Vagina (tissue), 2 donors: ENCODE measurements around the gene LBHD1. TPM values are rescaled to one million over a fixed set of nuclear protein-coding genes. Genes with fewer than 3 reads are reported as not detected.
"Not testable (repeated sequence)": the region's sequence is repeated elsewhere in the genome, so short reads cannot be mapped to it uniquely, and the experiment has no call there.

Experiments used
- DNase-seq, 2 donors: peaks; one replicate each; pipeline ENCODE4 v3.0.0-alpha.2; 2017; ENCODE audit errors: extremely low spot score in 2 of 2
- H3K27ac ChIP-seq: fragments of 200-600 bp; sonication (generic); one replicate; pipeline ENCODE4 v1.5.1; 2019
- H3K27me3 ChIP-seq: fragments of 200-600 bp; sonication (generic); one replicate; pipeline ENCODE4 v1.5.1; 2019
- H3K36me3 ChIP-seq, 2 donors: fragments of 200-600 bp; sonication (generic); one replicate each; pipeline ENCODE4 v1.5.1; 2017 to 2019
- H3K4me1 ChIP-seq: fragments of 200-600 bp; sonication (generic); one replicate; pipeline ENCODE4 v1.5.1; 2019
- H3K4me3 ChIP-seq, 2 donors: fragments of 200-600 bp; sonication (generic); 1 replicate in 1 of 2; 2 replicates in 1 of 2; pipeline ENCODE4 v1.5.1; 2016 to 2019
- H3K9me3 ChIP-seq: fragments of 200-600 bp; sonication (generic); one replicate; pipeline ENCODE4 v1.5.1; 2019
- CTCF ChIP-seq, 3 experiments: fragments of 450-650 bp in 2 of 3; fragments of 200-600 bp in 1 of 3; sonication (generic) in 1 of 3; IDR thresholded peaks; one replicate each; pipeline ENCODE4 v1.5.1; 2017 to 2019; ENCODE audit warnings: antibody characterized with exemption in 3 of 3, mild to moderate bottlenecking in 2 of 3, moderate library complexity in 2 of 3
- POLR2A ChIP-seq, 2 donors: fragments of 450-650 bp; IDR thresholded peaks; one replicate each; pipeline ENCODE4 v1.6.1; 2017; ENCODE audit warnings: antibody characterized with exemption in 2 of 2, mild to moderate bottlenecking in 2 of 2, moderate library complexity in 2 of 2
- POLR2AphosphoS5 ChIP-seq, 2 donors: sonication (generic); formaldehyde crosslinking; IDR thresholded peaks; one replicate each; pipeline ENCODE4 v1.9.0; 2017; ENCODE audit warnings: antibody characterized with exemption in 2 of 2, mild to moderate bottlenecking in 2 of 2, low read depth in 1 of 2; ENCODE audit not compliant: insufficient read depth in 1 of 2
- intact Hi-C: fragments of 100-400 bp; cut with DNase I; formaldehyde crosslinking; loops from one replicate; pipeline ENCODE4 v1.15.1; 2023
- total RNA-seq: library from RNA; depleted of rRNA; stranded (reverse); fragments of >200 nt; gene quantifications from one replicate; pipeline ENCODE4 v1.2.3, GENCODE V29; 2016

The LBHD1 gene
- total RNA-seq, 1 donor from 2014 or later = 6.9 TPM

GRCh38 chr11:62664405-62665074, 7.5 kb downstream of the LBHD1 start:
- DNase-seq = no peak
- intact Hi-C loops = no loop called here
- Histone ChIP-seq H3K4me3 (peak overlapping the region; percentile 72 to 96), H3K9me3 (no peaks in the 10 kb centered on the region), H3K4me1 (peaks cover 34% of the 10 kb centered on the region), H3K27ac (peak overlapping the region; percentile 68), H3K36me3 (peaks cover 0 to 12% of the 10 kb centered on the region in 2 donors), H3K27me3 (no peaks in the 10 kb centered on the region)
- TF ChIP-seq POLR2AphosphoS5 (IDR thresholded peaks at IDR 0.05; ENCODE audit: insufficient read depth in 1 of 2, low read depth in 1 of 2) (no peak), POLR2A (IDR thresholded peaks at IDR 0.05) (no peak)

- no peaks in the 10 kb centered on the region for H3K36me3 ChIP-seq
- intact Hi-C loops = no loop called here
- no peaks in the 10 kb centered on the region for H3K27me3 ChIP-seq
- no peaks in the 10 kb centered on the region for H3K9me3 ChIP-seq
- no peak overlapping the region for H3K27ac ChIP-seq
- DNase-seq = no peak
- peaks cover 9% of the 10 kb centered on the region for H3K4me1 ChIP-seq
- no peak overlapping the region for H3K4me3 ChIP-seq
- TF ChIP-seq POLR2A (IDR thresholded peaks at IDR 0.05) (no peak), POLR2AphosphoS5 (IDR thresholded peaks at IDR 0.05; ENCODE audit: insufficient read depth in 1 of 2, low read depth in 1 of 2) (no peak), CTCF (IDR thresholded peaks at IDR 0.05) (no peak)
These were observed 15.2 kb downstream of the LBHD1 start for GRCh38 chr11:62656796-62657429.

GRCh38 chr11:62654297-62654696, 17.8 kb downstream of the LBHD1 start:
- intact Hi-C loops = no loop called here
- Histone ChIP-seq H3K4me1 (peaks cover 20% of the 10 kb centered on the region), H3K4me3 (no peak overlapping the region), H3K36me3 (peaks cover 0 to 3% of the 10 kb centered on the region in 2 donors), H3K9me3 (no peaks in the 10 kb centered on the region), H3K27me3 (no peaks in the 10 kb centered on the region), H3K27ac (no peak overlapping the region)
- DNase-seq = no peak
- TF ChIP-seq CTCF (IDR thresholded peaks at IDR 0.05) = no peak
- TF ChIP-seq POLR2A (IDR thresholded peaks at IDR 0.05) = no peak
- TF ChIP-seq POLR2AphosphoS5 (IDR thresholded peaks at IDR 0.05; ENCODE audit: insufficient read depth in 1 of 2, low read depth in 1 of 2) = no peak

GRCh38 chr11:62652161-62653006, 19.7 kb downstream of the LBHD1 start:
- Histone ChIP-seq H3K4me3 (peak overlapping the region; percentile 86 to 94), H3K27ac (peak overlapping the region; percentile 93), H3K27me3 (no peaks in the 10 kb centered on the region), H3K9me3 (no peaks in the 10 kb centered on the region), H3K4me1 (peaks cover 20% of the 10 kb centered on the region), H3K36me3 (peaks cover 0 to 16% of the 10 kb centered on the region in 2 donors)
- no peak for DNase-seq
- TF ChIP-seq POLR2AphosphoS5 (IDR thresholded peaks at IDR 0.05; ENCODE audit: insufficient read depth in 1 of 2, low read depth in 1 of 2) (no peak), CTCF (IDR thresholded peaks at IDR 0.05) (no peak), POLR2A (IDR thresholded peaks at IDR 0.05) (no peak)
- intact Hi-C loops = no loop called here

- H3K4me3 ChIP-seq, H3K27ac ChIP-seq, DNase-seq, H3K27me3 ChIP-seq, intact Hi-C loops, H3K9me3 ChIP-seq: not testable (repeated sequence)
- H3K4me1 ChIP-seq = peaks cover 32% of the 10 kb centered on the region
- peaks cover 0 to 16% of the 10 kb centered on the region in 2 donors for H3K36me3 ChIP-seq
These were observed 21.8 kb downstream of the LBHD1 start for GRCh38 chr11:62650283-62650682.
